Smooth muscle cell of the pulmonary artery (primary cell): Measurements from ENCODE around the gene NACAD. TPM values are rescaled to one million over a fixed set of nuclear protein-coding genes. Genes with fewer than 3 reads are reported as not detected.

ENCODE experiments used
- total RNA-seq: library from RNA; depleted of rRNA; stranded (reverse); fragments of >200 nt; gene quantifications from 2 replicates; pipeline ENCODE4 v1.2.3, GENCODE V29; 2014

The NACAD gene
- total RNA-seq = 3.8 and 4.2 TPM in 2 replicates

GRCh38 chr7:45088821-45089340 is at the start of gene NACAD:
Gene NACAD, minus strand, starts transcription at chr7:45088969. Its CDS starts 75 bp downstream, at chr7:45088894.

GRCh38 chr7:45111298-45112223 is 22.8 kb upstream of the NACAD start, which contains the start of gene TBRG4:
Gene TBRG4, minus strand, starts transcription at chr7:45111697. Its CDS starts 2,460 bp downstream, at chr7:45109237.

Other genes with a start within 250 kb of the NACAD start
- 137 and 188 TPM in 2 replicates for gene H2AZ2, start 240.9 kb downstream of the NACAD start, total RNA-seq
- 25.1 and 26.6 TPM in 2 replicates for gene PURB, start 203.4 kb downstream of the NACAD start, total RNA-seq
- 0.07 TPM in 2 replicates for gene MYO1G, start 110.0 kb downstream of the NACAD start, total RNA-seq
- 54.4 and 63.4 TPM in 2 replicates for gene CCM2, start 88.8 kb downstream of the NACAD start, total RNA-seq
- 48.0 and 70.1 TPM in 2 replicates for gene TBRG4, start 22.7 kb upstream of the NACAD start, total RNA-seq
- gene RAMP3, start 68.8 kb upstream of the NACAD start, total RNA-seq = not detected in 2 replicates